ENCODE results near the gene MTRFR. TPM values are rescaled to one million over a fixed set of nuclear protein-coding genes. Genes with fewer than 3 reads are reported as not detected.
"Not testable (repeated sequence)": the region's sequence is repeated elsewhere in the genome, so short reads cannot be mapped to it uniquely, and the experiment has no call there.

Gene MTRFR
- polyA plus RNA-seq, 1 of the 3 experiments (the other 2 are of a cell fraction): 6.6 TPM

DNA sequence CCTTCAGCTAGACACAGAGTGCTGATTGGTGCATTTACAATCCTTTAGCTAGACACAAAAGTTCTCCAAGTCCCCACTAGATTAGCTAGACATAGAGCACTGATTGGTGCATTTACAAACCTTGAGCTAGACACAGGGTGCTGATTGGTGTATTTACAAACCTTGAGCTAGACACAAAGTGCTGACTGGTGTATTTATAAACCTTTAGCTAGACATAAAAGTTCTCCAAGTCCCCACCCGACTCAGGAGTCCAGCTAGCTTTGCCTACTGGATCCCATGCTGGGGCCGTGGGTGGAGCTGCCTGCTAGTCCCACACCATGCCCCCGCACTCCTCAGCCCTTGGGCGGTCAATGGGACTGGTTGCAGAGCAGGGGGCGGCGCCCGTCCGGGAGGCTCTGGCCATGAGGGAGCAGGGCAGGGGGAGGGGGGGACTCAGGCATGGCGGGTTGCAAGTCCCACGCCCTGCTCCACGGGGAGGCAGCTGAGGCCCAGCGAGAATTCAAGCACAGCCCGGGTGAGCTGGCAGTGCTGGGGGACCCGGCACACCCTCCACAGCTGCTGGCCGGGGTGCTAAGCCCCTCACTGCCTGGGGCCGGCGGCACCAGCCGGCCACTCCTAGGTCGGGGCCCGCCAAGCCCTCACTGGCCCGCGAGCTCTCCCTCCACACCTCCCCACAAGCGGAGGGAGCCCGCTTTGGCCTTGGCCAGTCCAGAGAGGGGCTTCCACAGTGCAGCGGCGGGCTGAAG is 15.9 kb downstream of the MTRFR start:
- H3K9me2 ChIP-seq; DNase-seq; H3K4me3 ChIP-seq (ENCODE audit: low read depth in 2 of 2, low read length in 1 of 2); H3K9ac ChIP-seq; H3K4me1 ChIP-seq (ENCODE audit: control insufficient read depth in 1 of 2, insufficient read depth in 2 of 2, low read depth in 1 of 2, low read length in 1 of 2); H3F3A ChIP-seq (replicated peaks; ENCODE audit: insufficient read depth); H3K9me3 ChIP-seq; H3K27me3 ChIP-seq (ENCODE audit: insufficient read depth); H3K27ac ChIP-seq (ENCODE audit: low read depth in 2 of 2, low read length in 1 of 2); H2AFZ ChIP-seq (ENCODE audit: low read depth); H3K4me2 ChIP-seq: not testable (repeated sequence)
- ChIA-PET POLR2A (interaction anchor here (0.9 to 1.2 kb wide), 2 partner anchors 11 to 16 kb away, joined by 3 to 4 read pairs; partner anchors contain the start of genes MPHOSPH9 and MTRFR), CTCF (interaction anchor here (1.3 to 2.2 kb wide), 2 partner anchors 11 kb away, joined by 5 to 17 read pairs; no protein-coding TSS in a partner anchor)
- Histone ChIP-seq H3K79me2 (ENCODE audit: insufficient read depth) (peaks cover 96% of the 10 kb centered on the region), H4K20me1 (ENCODE audit: insufficient read depth) (peaks cover 11% of the 10 kb centered on the region; the same call in 1 of the 2 replicates), H3K36me3 (replicated peaks in 1 of 2; ENCODE audit: control insufficient read depth in 1 of 2, insufficient read depth in 2 of 2, low read length in 1 of 2) (peaks cover 11 to 34% of the 10 kb centered on the region in 2 experiments)
- 96% methylated on average over 12 of the region's 26 CpGs for WGBS (ENCODE audit: low lambda C conversion rate)

DNA sequence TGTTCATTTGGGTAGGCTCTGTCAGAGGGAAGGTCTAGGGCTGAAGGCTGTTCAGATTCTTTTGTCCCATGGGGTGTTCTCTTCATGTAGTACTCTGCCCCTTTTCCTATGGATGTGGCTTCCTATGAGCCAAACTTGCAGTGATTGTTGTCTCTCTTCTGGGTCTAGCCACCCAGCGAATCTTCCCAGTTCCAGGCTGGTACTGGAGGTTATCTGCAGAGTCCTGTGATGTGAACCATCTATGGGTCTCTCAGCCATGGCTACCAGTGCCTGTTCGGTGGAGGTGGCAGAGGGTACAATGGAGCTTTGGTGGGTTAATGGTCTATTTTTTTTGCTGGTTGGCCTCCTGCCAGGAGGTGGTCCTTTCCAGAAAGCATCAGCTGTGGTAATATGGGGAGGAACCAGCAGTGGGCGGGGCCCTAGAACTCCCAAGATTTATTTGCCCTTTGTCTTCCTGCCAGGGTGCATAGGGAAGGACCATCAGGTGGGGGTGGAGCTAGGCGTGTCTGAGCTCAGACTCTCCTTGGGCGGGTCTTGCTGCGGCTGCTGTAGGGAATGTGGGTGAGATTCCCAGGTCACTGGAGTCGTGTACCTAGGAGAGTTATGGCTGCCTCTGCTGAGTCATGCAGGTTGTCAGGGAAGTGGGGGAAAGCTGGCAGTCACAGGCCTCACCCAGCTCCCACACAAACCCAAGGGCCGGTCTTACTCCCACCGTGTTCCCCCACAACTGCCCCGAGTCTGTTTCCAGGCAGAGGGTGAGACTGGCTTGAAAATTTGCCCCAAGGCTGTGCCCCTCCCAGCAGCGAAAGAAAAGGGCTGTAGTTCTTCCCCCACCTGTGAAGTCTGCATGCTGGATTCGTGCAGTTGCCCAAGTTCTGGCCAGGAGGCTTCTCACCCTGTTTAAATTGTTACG is 17.5 kb downstream of the MTRFR start:
- H3K4me2 ChIP-seq: no peak overlapping the region
- ChIA-PET POLR2A (interaction anchor here (1.2 to 1.7 kb wide), 2 partner anchors 17 to 18 kb away, joined by 6 to 7 read pairs; partner anchors contain the start of genes MPHOSPH9 and MTRFR), CTCF (interaction anchor here (1.2 to 2.4 kb wide), 3 partner anchors 9 to 18 kb away, joined by 4 to 6 read pairs (median 5); no protein-coding TSS in a partner anchor)
- H3K79me2 ChIP-seq (ENCODE audit: insufficient read depth): peaks cover 97% of the 10 kb centered on the region
- H3K9ac ChIP-seq: no peak overlapping the region
- no peak overlapping the region; a peak in 1 of 4 replicates for H3K27ac ChIP-seq (ENCODE audit: low read depth in 2 of 2, low read length in 1 of 2)
- no peaks in the 10 kb centered on the region for H3K9me2 ChIP-seq
- peaks cover 7% of the 10 kb centered on the region for H3F3A ChIP-seq (replicated peaks; ENCODE audit: insufficient read depth)
- peaks cover 11% of the 10 kb centered on the region; the same call in 1 of the 2 replicates for H4K20me1 ChIP-seq (ENCODE audit: insufficient read depth)
- no peak overlapping the region for H3K4me3 ChIP-seq (ENCODE audit: low read depth in 2 of 2, low read length in 1 of 2)
- 0 out of 2 replicates have a peak, but pooled peaks have one; percentile 6 for TF ChIP-seq NFIC (IDR thresholded peaks at IDR 0.05; ENCODE audit: borderline replicate concordance)
- TF ChIP-seq TAF1 (IDR thresholded peaks at IDR 0.05; ENCODE audit: borderline replicate concordance, low read depth, low read length): no peak
- peaks cover 0 to 3% of the 10 kb centered on the region in 2 experiments; a peak in 2 of 4 replicates for H3K4me1 ChIP-seq (ENCODE audit: control insufficient read depth in 1 of 2, insufficient read depth in 2 of 2, low read depth in 1 of 2, low read length in 1 of 2)
- DNase-seq: no peak
- peaks cover 16 to 40% of the 10 kb centered on the region in 2 experiments for H3K36me3 ChIP-seq (replicated peaks in 1 of 2; ENCODE audit: control insufficient read depth in 1 of 2, insufficient read depth in 2 of 2, low read length in 1 of 2)
- no peak overlapping the region for H2AFZ ChIP-seq (ENCODE audit: low read depth)
- 78% methylated on average over 9 of the region's 13 CpGs for WGBS (ENCODE audit: low lambda C conversion rate)
- H3K9me3 ChIP-seq: no peaks in the 10 kb centered on the region
- no peaks in the 10 kb centered on the region for H3K27me3 ChIP-seq (ENCODE audit: insufficient read depth)

DNA sequence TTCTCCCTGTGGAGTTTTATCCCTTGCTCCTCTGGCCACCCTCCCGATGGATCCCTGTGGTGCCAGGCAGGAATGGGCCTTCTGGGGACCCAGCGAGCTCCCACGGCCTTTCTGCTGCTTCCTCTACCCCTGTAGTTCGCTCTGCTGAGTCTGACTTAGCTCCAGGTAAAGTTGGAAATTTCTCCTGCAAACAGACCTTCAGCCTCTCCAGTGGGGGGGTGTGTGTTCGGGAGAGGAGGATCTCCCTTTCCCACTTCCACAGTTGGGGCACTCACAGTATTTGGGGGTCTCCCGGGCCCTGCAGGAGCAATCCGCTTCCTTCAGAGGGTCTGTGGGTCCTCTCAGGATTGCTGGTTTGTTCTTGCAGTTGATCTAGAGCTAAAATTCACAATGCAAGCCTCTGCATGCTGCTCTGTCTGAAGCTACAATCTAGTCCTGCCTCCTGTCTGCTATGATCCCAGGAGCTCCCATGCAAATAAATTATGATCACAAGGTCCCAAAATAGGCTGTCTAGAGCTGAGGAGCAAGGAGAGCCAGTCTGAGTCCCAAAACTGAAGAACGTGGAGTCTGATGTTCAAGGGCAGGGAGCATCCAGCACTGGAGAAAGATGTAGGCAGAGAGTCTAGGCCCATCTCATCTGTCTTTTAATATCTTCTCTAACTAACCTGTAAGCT is 18.3 kb downstream of the MTRFR start:
- H3K4me2 ChIP-seq: no peak overlapping the region
- peaks cover 11% of the 10 kb centered on the region; the same call in 1 of the 2 replicates for H4K20me1 ChIP-seq (ENCODE audit: insufficient read depth)
- POLR2A ChIA-PET: interaction anchor here (1.2 to 1.7 kb wide), 2 partner anchors 16 to 19 kb away, joined by 6 to 7 read pairs; partner anchors contain the start of genes MPHOSPH9 and MTRFR
- H3K27ac ChIP-seq (ENCODE audit: low read depth in 2 of 2, low read length in 1 of 2): no peak overlapping the region; a peak in 1 of 4 replicates
- H3K27me3 ChIP-seq (ENCODE audit: insufficient read depth): no peaks in the 10 kb centered on the region
- peaks cover 97% of the 10 kb centered on the region for H3K79me2 ChIP-seq (ENCODE audit: insufficient read depth)
- DNase-seq: no peak
- no peaks in the 10 kb centered on the region for H3K9me3 ChIP-seq
- H3K9me2 ChIP-seq: no peaks in the 10 kb centered on the region
- CTCF ChIA-PET: interaction anchor here (1.2 to 2.4 kb wide), 2 partner anchors 10 to 17 kb away, joined by 4 to 6 read pairs; no protein-coding TSS in a partner anchor
- no peak overlapping the region for H3K9ac ChIP-seq
- peaks cover 20 to 47% of the 10 kb centered on the region in 2 experiments for H3K36me3 ChIP-seq (replicated peaks in 1 of 2; ENCODE audit: control insufficient read depth in 1 of 2, insufficient read depth in 2 of 2, low read length in 1 of 2)
- 93% methylated on average over 6 of the region's 8 CpGs for WGBS (ENCODE audit: low lambda C conversion rate)
- H2AFZ ChIP-seq (ENCODE audit: low read depth): no peak overlapping the region
- peaks cover 0 to 3% of the 10 kb centered on the region in 2 experiments; a peak in 2 of 4 replicates for H3K4me1 ChIP-seq (ENCODE audit: control insufficient read depth in 1 of 2, insufficient read depth in 2 of 2, low read depth in 1 of 2, low read length in 1 of 2)
- H3K4me3 ChIP-seq (ENCODE audit: low read depth in 2 of 2, low read length in 1 of 2): no peak overlapping the region
- TF ChIP-seq SMC3 (IDR thresholded peaks at IDR 0.05; ENCODE audit: low read depth, low read length) (no peak), MEF2A (IDR thresholded peaks at IDR 0.05; ENCODE audit: borderline replicate concordance, low read depth) (no peak), JUND (IDR thresholded peaks at IDR 0.05) (no peak), NFIC (IDR thresholded peaks at IDR 0.05; ENCODE audit: borderline replicate concordance) (no peak), TEAD4 (IDR thresholded peaks at IDR 0.05; ENCODE audit: borderline replicate concordance, insufficient read depth) (no peak)
- H3F3A ChIP-seq (replicated peaks; ENCODE audit: insufficient read depth): peaks cover 14% of the 10 kb centered on the region

DNA sequence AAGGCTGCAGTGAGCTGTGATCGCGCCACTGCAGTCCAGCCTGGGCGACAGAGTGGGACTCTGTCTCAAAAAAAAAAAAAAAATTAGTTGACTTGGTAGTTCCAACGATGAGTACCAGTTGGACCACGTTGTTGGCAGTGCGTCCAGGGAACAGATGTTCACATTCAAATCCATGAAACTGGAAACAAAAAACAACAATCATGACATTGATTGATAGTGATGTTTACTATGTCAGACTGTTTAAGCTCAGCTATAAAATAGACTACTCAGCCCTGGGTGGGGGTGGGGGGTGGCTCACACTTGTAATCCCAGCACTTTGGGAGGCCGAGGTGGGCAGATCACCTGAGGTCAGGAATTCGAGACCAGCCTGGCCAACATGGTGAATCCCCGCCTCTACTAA is 19.1 kb downstream of the MTRFR start:
- 97% methylated on average over 9 of the region's 9 CpGs for WGBS (ENCODE audit: low lambda C conversion rate)
- H3K9me2 ChIP-seq; H3K4me1 ChIP-seq (ENCODE audit: control insufficient read depth in 1 of 2, insufficient read depth in 2 of 2, low read depth in 1 of 2, low read length in 1 of 2); CTCF ChIA-PET; H2AFZ ChIP-seq (ENCODE audit: low read depth); DNase-seq; H3K9me3 ChIP-seq; H3K27ac ChIP-seq (ENCODE audit: low read depth in 2 of 2, low read length in 1 of 2); H3K9ac ChIP-seq; H3K27me3 ChIP-seq (ENCODE audit: insufficient read depth); H3K4me3 ChIP-seq (ENCODE audit: low read depth in 2 of 2, low read length in 1 of 2); H3K4me2 ChIP-seq; H4K20me1 ChIP-seq (ENCODE audit: insufficient read depth): not testable (repeated sequence)
- H3K79me2 ChIP-seq (ENCODE audit: insufficient read depth): peaks cover 97% of the 10 kb centered on the region
- H3F3A ChIP-seq (replicated peaks; ENCODE audit: insufficient read depth): peaks cover 18% of the 10 kb centered on the region
- POLR2A ChIA-PET: interaction anchor here (1.2 kb wide), 1 partner anchor 15 kb away, joined by 7 read pairs; no protein-coding TSS in a partner anchor
- peaks cover 24 to 53% of the 10 kb centered on the region in 2 experiments for H3K36me3 ChIP-seq (replicated peaks in 1 of 2; ENCODE audit: control insufficient read depth in 1 of 2, insufficient read depth in 2 of 2, low read length in 1 of 2)
